Mesenchymal stem cell (in vitro differentiated cells and primary cell): ENCODE data around the gene B4GALT7.

Source experiments
- DNase-seq: peaks from one replicate; pipeline ENCODE4 v3.0.0-alpha.2; 2013
- H2AFZ ChIP-seq: one replicate; pipeline ENCODE4 v1.6.1; 2013; ENCODE audit warnings: low read depth, mild to moderate bottlenecking, control low read depth, inconsistent platforms, low read length, moderate library complexity
- H2AK5ac ChIP-seq: 2 replicates; pipeline ENCODE4 v1.6.1; 2013; ENCODE audit warnings: low read length, moderate library complexity, mild to moderate bottlenecking, inconsistent platforms; ENCODE audit not compliant: severe bottlenecking
- H2BK120ac ChIP-seq: one replicate; pipeline ENCODE4 v1.6.1; 2013; ENCODE audit warnings: low read depth, mild to moderate bottlenecking, inconsistent platforms, low read length, moderate library complexity
- H2BK12ac ChIP-seq, 2 experiments: one replicate each; pipeline ENCODE4 v1.6.1; 2013; ENCODE audit warnings: inconsistent platforms in 2 of 2, low read length in 2 of 2, mild to moderate bottlenecking in 2 of 2, moderate library complexity in 2 of 2, control low read depth in 1 of 2
- H2BK15ac ChIP-seq: one replicate; pipeline ENCODE4 v1.6.1; 2013; ENCODE audit warnings: mild to moderate bottlenecking, low read depth, inconsistent platforms; ENCODE audit not compliant: poor library complexity, severe bottlenecking
- H2BK5ac ChIP-seq: 2 replicates; pipeline ENCODE4 v1.6.1; 2013; ENCODE audit warnings: low read depth, mild to moderate bottlenecking, low read length, control low read depth, inconsistent platforms; ENCODE audit not compliant: poor library complexity, severe bottlenecking
- H3K14ac ChIP-seq, 2 experiments: one replicate each; pipeline ENCODE4 v1.6.1; 2013; ENCODE audit warnings: inconsistent platforms in 2 of 2, low read length in 2 of 2, control low read depth in 1 of 2, mild to moderate bottlenecking in 1 of 2, moderate library complexity in 1 of 2
- H3K18ac ChIP-seq, 2 experiments: one replicate each; pipeline ENCODE4 v1.6.1; 2013; ENCODE audit warnings: inconsistent platforms in 2 of 2, low read length in 2 of 2, control low read depth in 1 of 2, low read depth in 1 of 2, mild to moderate bottlenecking in 1 of 2
- H3K23ac ChIP-seq, 2 experiments: one replicate each; pipeline ENCODE4 v1.6.1; 2013; ENCODE audit warnings: inconsistent platforms in 2 of 2, low read length in 2 of 2, mild to moderate bottlenecking in 2 of 2, moderate library complexity in 2 of 2, control low read depth in 1 of 2
- H3K27ac ChIP-seq: 2 replicates; pipeline ENCODE4 v1.5.1; 2013; ENCODE audit warnings: mild to moderate bottlenecking, moderate library complexity, low read length, control low read depth, inconsistent platforms; ENCODE audit not compliant: poor library complexity, severe bottlenecking
- H3K27me3 ChIP-seq, 2 experiments: 2 replicates each; pipeline versions ENCODE4 v1.6.1 to v1.7.0; 2013; ENCODE audit warnings: low read length in 2 of 2, mild to moderate bottlenecking in 2 of 2, moderate library complexity in 2 of 2, control low read depth in 1 of 2, inconsistent platforms in 1 of 2; ENCODE audit not compliant: control insufficient read depth in 1 of 2, insufficient read depth in 1 of 2
- H3K36me3 ChIP-seq, 2 experiments: 2 replicates each; pipeline versions ENCODE4 v1.6.1 to v1.7.0; 2013; ENCODE audit warnings: low read length in 2 of 2, control low read depth in 1 of 2, inconsistent platforms in 1 of 2, low read depth in 1 of 2, mild to moderate bottlenecking in 1 of 2; ENCODE audit not compliant: insufficient read depth in 2 of 2, control insufficient read depth in 1 of 2
- H3K4ac ChIP-seq, 2 experiments: one replicate each; pipeline ENCODE4 v1.6.1; 2013; ENCODE audit warnings: inconsistent platforms in 2 of 2, low read length in 2 of 2, mild to moderate bottlenecking in 2 of 2, moderate library complexity in 2 of 2, control low read depth in 1 of 2, low read depth in 1 of 2
- H3K4me1 ChIP-seq: 2 replicates; pipeline ENCODE4 v1.6.1; 2013; ENCODE audit warnings: low read depth, low read length, control low read depth; ENCODE audit not compliant: control insufficient read depth, insufficient read depth
- H3K4me2 ChIP-seq: 2 replicates; pipeline ENCODE4 v1.6.1; 2013; ENCODE audit warnings: low read length, mild to moderate bottlenecking, inconsistent platforms; ENCODE audit not compliant: poor library complexity, severe bottlenecking
- H3K4me3 ChIP-seq, 2 experiments: 2 replicates each; pipeline versions ENCODE4 v1.5.1 to v1.7.0; 2013; ENCODE audit warnings: low read length in 2 of 2, mild to moderate bottlenecking in 2 of 2, control low read depth in 1 of 2, low read depth in 1 of 2; ENCODE audit not compliant: insufficient read depth in 1 of 2
- H3K79me1 ChIP-seq: replicated peaks from 2 replicates; pipeline ENCODE4 v1.6.1; 2013; ENCODE audit warnings: mild to moderate bottlenecking, control low read depth, low read length, inconsistent platforms; ENCODE audit not compliant: poor library complexity, severe bottlenecking
- H3K9ac ChIP-seq: 2 replicates; pipeline ENCODE4 v1.7.0; 2013; ENCODE audit warnings: mild to moderate bottlenecking, low read length, moderate library complexity
- H3K9me3 ChIP-seq: 2 replicates; pipeline ENCODE4 v1.7.0; 2013; ENCODE audit warnings: mild to moderate bottlenecking, low read length; ENCODE audit not compliant: control insufficient read depth
- H4K8ac ChIP-seq: one replicate; pipeline ENCODE4 v1.6.1; 2013; ENCODE audit warnings: inconsistent platforms, mild to moderate bottlenecking, low read length, moderate library complexity
- H4K91ac ChIP-seq: one replicate; pipeline ENCODE4 v1.6.1; 2013; ENCODE audit warnings: mild to moderate bottlenecking, low read length, inconsistent platforms
- whole genome bisulfite sequencing: methylation state at CpG from one replicate; pipeline ENCODE4 v1.1.7; 2013; ENCODE audit warnings: mixed read lengths; 5-methylcytosine and 5-hydroxymethylcytosine counted together

The B4GALT7 gene

DNA sequence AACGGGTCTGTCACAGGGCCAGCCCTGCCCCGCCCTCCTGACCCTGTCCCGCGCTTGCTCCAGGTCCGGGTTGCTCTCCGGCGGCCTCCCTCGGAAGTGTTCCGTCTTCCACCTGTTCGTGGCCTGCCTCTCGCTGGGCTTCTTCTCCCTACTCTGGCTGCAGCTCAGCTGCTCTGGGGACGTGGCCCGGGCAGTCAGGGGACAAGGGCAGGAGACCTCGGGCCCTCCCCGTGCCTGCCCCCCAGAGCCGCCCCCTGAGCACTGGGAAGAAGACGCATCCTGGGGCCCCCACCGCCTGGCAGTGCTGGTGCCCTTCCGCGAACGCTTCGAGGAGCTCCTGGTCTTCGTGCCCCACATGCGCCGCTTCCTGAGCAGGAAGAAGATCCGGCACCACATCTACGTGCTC lies 4.2 kb downstream of the B4GALT7 start:
- Histone ChIP-seq H4K8ac (no peak overlapping the region), H3K14ac (no peak overlapping the region), H3K4me1 (peaks cover 20% of the 10 kb centered on the region), H4K91ac (no peak overlapping the region), H2BK120ac (no peak overlapping the region), H3K36me3 (peaks cover 26 to 55% of the 10 kb centered on the region in 2 experiments), H3K23ac (no peak overlapping the region), H3K4me3 (no peak overlapping the region), H3K27me3 (no peaks in the 10 kb centered on the region), H3K9me3 (no peaks in the 10 kb centered on the region), H2AFZ (no peak overlapping the region), H2BK12ac (no peak overlapping the region), H3K4me2 (no peak overlapping the region), H3K79me1 (peaks cover 25% of the 10 kb centered on the region), H2AK5ac (no peak overlapping the region), H2BK5ac (no peak overlapping the region), H2BK15ac (no peak overlapping the region), H3K4ac (no peak overlapping the region), H3K18ac (no peak overlapping the region), H3K9ac (no peak overlapping the region), H3K27ac (no peak overlapping the region)
- 97% methylated on average over 27 of the region's 27 CpGs for WGBS
- DNase-seq, result no peak

DNA sequence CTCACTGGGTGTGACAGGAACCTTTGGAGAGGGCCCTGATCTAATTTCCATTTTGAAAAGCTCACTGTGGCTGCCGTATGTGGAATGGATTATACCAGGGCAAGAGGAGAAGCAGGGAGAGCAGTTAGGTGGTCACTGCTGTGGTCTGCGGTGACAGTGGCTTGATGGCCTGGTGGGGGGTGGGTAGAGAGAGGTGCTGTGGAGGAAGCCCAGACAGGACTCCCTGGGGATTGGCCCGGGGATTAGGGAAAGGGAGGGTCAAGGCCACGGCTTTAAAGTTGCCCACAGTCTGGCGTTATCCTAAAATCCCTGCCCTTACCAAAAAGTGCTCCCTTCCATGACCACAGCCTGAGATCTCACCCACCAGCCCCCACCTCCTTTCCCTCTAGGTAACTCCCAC lies 4.7 kb downstream of the B4GALT7 start:
- no peak overlapping the region for H3K14ac ChIP-seq
- no peak for DNase-seq
- H3K23ac ChIP-seq, result no peak overlapping the region
- H3K4ac ChIP-seq, result no peak overlapping the region
- H2BK12ac ChIP-seq, result no peak overlapping the region
- no peak overlapping the region for H3K9ac ChIP-seq
- H4K91ac ChIP-seq, result no peak overlapping the region
- no peak overlapping the region for H2BK5ac ChIP-seq
- whole genome bisulfite sequencing, result 90% methylated on average over 5 of the region's 5 CpGs
- no peaks in the 10 kb centered on the region for H3K27me3 ChIP-seq
- H3K79me1 ChIP-seq, result peaks cover 25% of the 10 kb centered on the region
- H2AK5ac ChIP-seq, result no peak overlapping the region
- no peak overlapping the region for H3K4me2 ChIP-seq
- H3K4me3 ChIP-seq, result no peak overlapping the region
- no peak overlapping the region for H3K18ac ChIP-seq
- no peak overlapping the region for H2BK15ac ChIP-seq
- H2AFZ ChIP-seq, result no peak overlapping the region
- peaks cover 18% of the 10 kb centered on the region for H3K4me1 ChIP-seq
- H3K36me3 ChIP-seq, result peaks cover 32 to 61% of the 10 kb centered on the region in 2 experiments
- no peak overlapping the region for H2BK120ac ChIP-seq
- no peak overlapping the region for H3K27ac ChIP-seq
- H4K8ac ChIP-seq, result no peak overlapping the region
- no peaks in the 10 kb centered on the region for H3K9me3 ChIP-seq

DNA sequence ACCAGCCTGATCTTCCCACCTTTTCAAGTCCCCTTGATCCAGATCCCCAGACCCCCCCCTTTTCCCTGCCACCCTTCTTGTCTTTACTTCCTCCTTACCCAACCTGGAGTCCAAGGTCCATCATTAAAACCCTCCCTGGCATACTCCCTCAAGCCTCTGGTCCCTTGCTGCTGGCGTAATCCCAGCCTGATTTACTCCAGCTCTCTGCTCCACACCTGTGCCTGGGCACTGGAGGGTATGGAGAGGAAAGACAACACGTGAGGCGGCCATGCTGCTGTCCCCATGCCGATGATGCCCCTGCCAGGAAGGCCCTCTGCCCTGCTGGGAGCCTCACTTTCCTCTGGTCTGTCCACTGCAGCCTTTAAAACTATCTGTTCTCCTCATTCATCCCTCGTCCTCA lies 5.1 kb downstream of the B4GALT7 start:
- no peak overlapping the region for H3K14ac ChIP-seq
- no peak overlapping the region for H3K27ac ChIP-seq
- no peak overlapping the region for H4K91ac ChIP-seq
- 92% methylated on average over 5 of the region's 5 CpGs for WGBS
- H2AFZ ChIP-seq, result no peak overlapping the region
- DNase-seq, result no peak
- peaks cover 33 to 65% of the 10 kb centered on the region in 2 experiments for H3K36me3 ChIP-seq
- no peak overlapping the region for H3K18ac ChIP-seq
- H2AK5ac ChIP-seq, result no peak overlapping the region
- H3K79me1 ChIP-seq, result peaks cover 25% of the 10 kb centered on the region
- H3K9ac ChIP-seq, result no peak overlapping the region
- no peak overlapping the region for H2BK120ac ChIP-seq
- H3K4me3 ChIP-seq, result no peak overlapping the region
- H3K4me1 ChIP-seq, result peaks cover 17% of the 10 kb centered on the region
- no peak overlapping the region for H3K23ac ChIP-seq
- H2BK12ac ChIP-seq, result no peak overlapping the region
- no peak overlapping the region for H3K4me2 ChIP-seq
- no peaks in the 10 kb centered on the region for H3K27me3 ChIP-seq
- H3K9me3 ChIP-seq, result no peaks in the 10 kb centered on the region
- no peak overlapping the region for H3K4ac ChIP-seq
- no peak overlapping the region for H2BK5ac ChIP-seq
- H2BK15ac ChIP-seq, result no peak overlapping the region
- H4K8ac ChIP-seq, result no peak overlapping the region

DNA sequence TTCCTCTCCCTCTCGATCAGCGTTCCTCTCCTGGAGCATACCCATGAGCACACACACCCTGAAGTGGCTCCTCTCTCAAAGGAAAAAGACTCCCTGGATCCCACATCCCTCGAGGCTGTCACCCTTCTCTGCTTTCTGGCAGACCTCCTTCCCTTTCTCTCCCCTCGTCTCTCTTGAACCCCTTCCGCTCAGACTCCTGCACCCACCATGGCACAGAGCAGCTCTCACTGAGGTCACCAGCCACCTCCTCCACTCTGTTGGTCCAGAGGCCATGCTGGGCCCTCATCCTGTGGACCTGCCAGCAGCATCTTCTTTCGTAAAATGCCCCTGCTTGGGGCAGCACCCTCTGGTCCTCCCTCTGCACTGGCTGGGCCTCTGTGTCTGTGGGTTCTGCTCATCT lies 5.7 kb downstream of the B4GALT7 start:
- Histone ChIP-seq H2AK5ac (no peak overlapping the region), H3K36me3 (peaks cover 33 to 69% of the 10 kb centered on the region in 2 experiments), H2BK120ac (no peak overlapping the region), H4K91ac (no peak overlapping the region), H2BK12ac (no peak overlapping the region), H3K9ac (no peak overlapping the region), H3K9me3 (no peaks in the 10 kb centered on the region), H3K27ac (no peak overlapping the region), H3K4me3 (no peak overlapping the region), H3K4me1 (peaks cover 16% of the 10 kb centered on the region), H3K4me2 (no peak overlapping the region), H2AFZ (no peak overlapping the region), H3K4ac (no peak overlapping the region), H2BK15ac (no peak overlapping the region), H3K79me1 (peaks cover 25% of the 10 kb centered on the region), H3K27me3 (no peaks in the 10 kb centered on the region), H3K18ac (no peak overlapping the region), H4K8ac (no peak overlapping the region), H3K23ac (no peak overlapping the region), H3K14ac (no peak overlapping the region), H2BK5ac (no peak overlapping the region)
- 93% methylated on average over 6 of the region's 6 CpGs for WGBS
- no peak for DNase-seq
